Superior temporal gyrus (tissue), 1 donor: ENCODE data around the gene FITM2.
"Not testable (repeated sequence)": the region's sequence is repeated elsewhere in the genome, so short reads cannot be mapped to it uniquely, and the experiment has no call there.

ENCODE experiments used
- DNase-seq: peaks from one replicate; pipeline ENCODE4 v3.0.0-alpha.2; 2016; ENCODE audit errors: extremely low spot score

FITM2 gene

DNA sequence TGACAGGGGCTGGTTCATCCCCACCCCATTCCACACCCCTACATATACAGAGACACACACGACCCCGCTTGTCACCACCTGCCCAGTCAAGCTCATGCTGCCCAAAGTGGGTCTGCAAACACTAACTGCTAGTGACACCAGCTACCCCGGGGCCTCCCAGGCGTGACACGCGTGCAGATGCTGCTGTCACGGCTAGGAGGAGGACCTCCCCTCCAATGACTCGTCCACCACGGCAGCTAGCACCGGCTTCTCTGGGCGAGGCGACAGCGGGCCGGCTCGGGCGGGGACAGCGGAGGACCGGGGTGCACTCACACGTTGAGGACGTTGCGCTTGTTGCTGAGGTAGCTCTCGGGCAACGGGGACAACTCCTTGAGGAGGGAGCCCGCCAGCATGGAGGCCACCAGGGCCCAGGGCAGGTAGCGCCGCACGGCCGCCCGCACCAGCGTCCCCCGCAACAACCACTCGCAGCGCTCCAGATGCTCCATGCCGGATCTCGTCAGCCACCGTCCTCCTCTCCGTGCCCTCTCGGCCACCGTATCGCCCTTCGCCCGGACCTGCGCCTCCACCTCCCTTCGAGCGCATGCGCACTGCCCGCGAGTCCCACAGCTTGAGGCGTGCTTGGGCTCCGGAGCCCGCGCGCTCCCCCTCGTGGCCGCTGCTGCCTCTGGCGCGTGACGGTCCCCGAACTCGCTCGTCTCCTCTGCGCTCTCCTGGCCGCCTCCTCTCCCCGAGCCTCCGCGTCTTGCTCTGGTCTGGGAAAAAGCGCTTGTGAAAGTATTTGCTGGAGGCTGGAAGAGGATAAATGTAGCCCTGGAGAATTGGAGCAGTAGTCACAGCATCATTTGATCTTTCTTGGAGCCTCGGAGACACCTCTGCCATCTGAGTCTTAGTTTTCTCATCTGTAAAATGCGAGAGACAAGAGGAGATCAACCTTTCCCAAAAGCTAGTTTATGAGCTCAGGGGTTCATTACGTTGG lies at the start of gene FITM2:
FITM2 (minus strand) TSS at position 539 of the 976 bp plus-strand sequence; CDS start at position 485, 54 bp downstream.
- DNase-seq = peak; percentile 97

GRCh38 chr20:44360221-44360620 lies 49.2 kb upstream of the FITM2 start:
- no peak for DNase-seq

DNA sequence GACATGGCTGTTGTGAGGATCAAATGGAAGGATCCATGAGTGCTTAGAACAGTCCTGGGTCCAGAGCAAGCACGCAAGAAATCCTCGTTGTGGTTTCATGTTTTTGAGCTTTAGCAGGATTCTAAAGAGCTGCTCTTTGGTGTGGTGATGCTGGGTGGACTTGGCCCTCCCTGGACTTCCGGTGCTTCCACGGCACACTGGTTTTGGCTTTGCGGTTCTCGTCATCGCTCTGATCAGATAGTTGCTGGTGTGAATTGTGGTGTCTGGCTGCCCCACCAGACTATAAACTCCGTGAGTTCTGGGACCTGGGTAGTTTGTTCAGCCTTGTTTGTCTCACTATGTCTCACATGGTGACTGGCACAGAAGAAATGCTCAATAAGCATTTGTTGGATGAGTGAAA lies 47.8 kb upstream of the FITM2 start:
- DNase-seq = no peak

DNA sequence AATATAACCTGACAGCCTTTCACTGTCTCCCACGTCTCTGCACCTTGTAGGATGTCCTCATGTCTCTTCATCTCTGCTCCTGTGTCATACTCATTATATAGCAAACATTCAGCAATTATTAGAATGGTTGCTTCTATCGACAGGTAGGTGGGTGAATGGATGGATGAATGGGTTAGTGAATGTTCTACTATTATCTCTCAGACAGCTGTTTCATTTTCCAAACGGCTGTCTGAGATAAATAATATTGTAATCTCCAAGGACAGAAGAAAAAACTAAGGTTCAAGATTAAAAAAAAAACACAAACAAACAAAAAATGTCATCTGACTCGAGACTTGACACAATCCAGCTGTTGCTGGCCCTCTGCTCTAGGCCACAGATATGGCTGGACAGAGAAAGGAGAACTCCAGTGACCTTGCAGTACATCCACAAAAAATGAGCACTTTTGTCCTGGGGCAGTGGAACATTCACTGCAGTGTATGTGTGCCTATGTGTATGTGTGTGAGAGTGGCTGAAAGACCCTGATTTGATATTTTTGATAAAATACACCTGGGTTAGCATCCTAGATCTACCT lies 46.6 kb upstream of the FITM2 start:
- no peak for DNase-seq

DNA sequence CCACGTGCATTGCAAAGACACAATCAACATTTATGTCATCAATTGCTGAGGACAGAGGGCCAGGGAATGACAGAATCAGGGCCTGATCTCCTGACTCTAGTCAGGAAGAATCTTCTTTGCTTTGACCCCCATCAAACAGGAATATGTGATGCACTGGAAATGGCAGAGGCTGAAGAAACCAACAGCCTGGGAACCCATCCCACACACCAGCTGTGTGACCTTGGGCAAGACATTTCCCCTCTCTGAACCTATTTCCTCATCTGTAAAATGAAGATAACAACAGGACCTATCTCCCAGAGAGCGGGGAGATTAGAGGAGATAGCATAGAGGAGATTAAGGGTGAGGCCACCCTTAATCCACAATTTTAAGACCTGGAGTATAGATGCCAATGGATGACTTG lies 46.0 kb upstream of the FITM2 start:
- no peak for DNase-seq

- no peak for DNase-seq
Measured at GRCh38 chr20:44356353-44356723, 45.3 kb upstream of the FITM2 start.

DNA sequence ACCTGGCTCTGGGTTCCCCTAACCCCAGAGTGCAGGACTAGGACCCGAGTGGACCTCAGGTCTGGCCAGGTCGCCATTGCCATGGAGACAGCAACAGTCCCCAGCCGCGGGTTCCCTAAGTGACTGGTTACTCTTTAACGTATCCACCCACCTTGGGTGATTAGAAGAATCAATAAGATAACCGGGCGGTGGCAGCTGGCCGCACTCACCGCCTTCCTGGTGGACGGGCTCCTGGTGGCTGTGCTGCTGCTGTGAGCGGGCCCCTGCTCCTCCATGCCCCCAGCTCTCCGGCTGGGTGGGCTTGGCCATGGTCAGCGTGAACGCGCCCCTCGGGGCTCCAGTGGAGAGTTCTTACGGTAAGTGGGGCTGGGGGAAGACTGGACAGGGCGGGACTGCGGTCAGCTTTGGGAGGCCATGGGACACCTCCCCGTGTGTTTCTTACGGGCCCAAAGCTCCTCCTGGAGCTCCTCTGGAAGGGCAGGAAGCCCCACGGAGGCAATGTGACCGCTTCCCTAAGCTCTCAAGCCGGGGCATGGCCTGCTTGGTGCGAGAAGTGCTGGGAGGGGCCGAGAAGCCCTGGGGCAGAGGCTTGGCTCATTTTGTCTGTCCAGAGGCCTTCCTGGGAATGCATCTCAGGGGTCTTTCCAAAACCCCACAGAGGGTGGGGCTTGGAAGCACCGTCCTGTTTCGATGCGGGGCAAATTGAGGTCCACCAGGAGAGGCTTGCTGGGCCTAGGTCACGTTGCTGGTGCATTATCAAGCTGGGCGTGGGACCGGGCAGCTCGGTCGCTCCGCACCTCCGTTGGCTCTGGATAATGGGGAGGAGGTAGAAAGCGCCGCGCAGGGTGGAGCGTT lies 44.7 kb upstream of the FITM2 start, which contains the start of gene HNF4A:
HNF4A (plus strand) TSS at position 202 of the 855 bp plus-strand sequence; CDS start at position 308, 106 bp downstream.
- no peak for DNase-seq

DNA sequence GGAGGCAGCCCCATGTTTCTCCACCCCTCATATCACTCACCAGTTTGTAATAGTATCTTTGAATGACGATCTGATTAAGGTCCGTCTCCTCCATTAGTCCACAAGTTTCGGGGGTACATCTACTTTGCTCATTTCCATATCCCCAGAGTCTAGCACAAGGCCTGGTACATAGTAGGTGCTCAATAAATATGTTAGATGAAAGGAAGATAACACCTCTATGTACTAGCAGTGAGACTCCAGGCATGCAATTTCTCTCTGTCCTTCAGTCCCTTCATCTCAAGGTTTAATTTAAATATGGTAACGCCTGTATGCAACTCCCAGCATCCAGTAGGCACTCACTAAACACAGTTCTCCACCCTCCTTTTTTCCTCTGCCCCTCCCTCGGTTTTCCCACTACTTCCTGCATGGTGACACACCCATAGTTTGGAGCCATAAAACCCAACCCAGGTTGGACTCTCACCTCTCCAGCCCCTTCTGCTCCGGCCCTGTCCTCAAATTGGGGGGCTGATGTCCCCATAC lies 44.0 kb upstream of the FITM2 start:
- DNase-seq = no peak

DNA sequence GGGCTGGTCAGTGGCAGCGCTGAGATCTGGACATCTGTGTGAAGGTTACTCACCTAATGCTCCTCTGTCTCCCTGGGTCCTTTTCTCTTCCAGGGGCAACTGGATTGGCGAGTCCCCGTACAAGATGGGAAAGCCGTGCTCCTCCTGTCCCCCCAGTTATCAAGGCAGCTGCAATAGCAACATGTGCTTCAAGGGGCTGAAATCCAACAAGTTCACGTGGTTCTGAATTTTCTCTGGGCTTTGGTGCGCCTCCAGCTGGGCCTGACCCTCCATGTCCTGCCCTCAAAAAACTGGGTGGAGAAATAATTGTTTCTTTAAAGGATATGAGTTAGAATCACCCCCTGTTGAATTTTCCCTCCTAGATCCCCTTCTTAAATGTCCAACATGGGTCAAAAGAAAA lies 39.6 kb upstream of the FITM2 start:
- DNase-seq = no peak

DNA sequence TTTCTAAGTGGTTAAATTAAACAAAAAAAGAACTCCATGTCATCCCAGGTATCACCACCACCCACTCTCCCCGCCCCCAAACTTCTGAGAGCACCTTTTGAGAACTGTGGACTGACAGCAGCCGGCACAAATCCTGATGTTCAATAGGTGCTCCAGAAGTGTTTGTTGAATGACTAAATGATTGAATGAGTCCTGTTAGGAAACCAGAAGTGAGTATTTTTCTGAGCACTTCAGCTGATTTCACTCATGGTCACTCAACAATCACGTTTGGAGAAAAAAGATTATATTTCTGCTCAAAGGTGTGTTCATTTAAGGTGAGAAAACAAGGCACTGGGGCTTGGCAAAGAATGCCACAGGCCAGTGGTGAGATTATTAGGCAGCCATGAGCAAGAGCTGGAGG lies 38.3 kb upstream of the FITM2 start:
- DNase-seq = no peak

- DNase-seq = no peak
Measured at GRCh38 chr20:44348168-44348659, 37.2 kb upstream of the FITM2 start.

DNA sequence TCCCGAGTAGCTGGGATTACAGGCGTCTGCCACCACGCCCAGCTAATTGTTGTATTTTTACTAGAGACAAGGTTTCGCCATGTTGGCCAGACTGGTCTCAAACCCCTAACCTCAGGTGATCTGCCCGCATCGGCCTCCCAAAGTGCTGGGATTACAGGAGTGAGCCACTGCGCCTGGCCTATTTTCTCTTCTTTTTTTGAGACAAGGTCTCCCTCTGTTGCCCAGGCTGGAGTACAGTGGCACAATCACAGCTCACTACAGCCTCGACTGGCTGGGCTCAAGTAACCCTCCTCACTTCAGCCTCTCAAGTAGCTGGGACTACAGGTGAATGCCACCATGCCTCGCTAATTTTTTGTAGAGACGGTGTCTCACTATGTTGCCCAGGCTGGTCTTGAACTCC lies 34.9 kb upstream of the FITM2 start:
- DNase-seq = not testable (repeated sequence)

- DNase-seq = no peak
Measured at GRCh38 chr20:44345147-44345546, 34.1 kb upstream of the FITM2 start.

DNA sequence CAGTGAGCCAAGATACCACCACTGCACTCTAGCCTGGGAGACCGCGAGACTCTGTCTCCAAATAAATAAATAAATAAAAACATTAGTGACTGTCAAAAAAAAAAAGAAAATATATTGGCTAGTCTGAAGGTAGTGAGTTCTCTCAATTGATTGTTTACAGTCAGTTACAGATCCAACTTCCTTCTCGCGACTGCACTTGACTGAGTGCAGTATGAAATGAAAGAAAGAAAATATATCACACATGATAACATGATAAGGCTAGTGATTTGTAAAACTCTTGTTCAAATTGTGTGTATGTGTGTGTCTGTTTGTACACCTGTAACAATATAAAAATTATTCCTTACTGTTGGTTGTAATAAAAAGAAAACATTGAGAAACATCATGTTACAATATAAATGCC lies 33.7 kb upstream of the FITM2 start:
- no peak for DNase-seq

DNA sequence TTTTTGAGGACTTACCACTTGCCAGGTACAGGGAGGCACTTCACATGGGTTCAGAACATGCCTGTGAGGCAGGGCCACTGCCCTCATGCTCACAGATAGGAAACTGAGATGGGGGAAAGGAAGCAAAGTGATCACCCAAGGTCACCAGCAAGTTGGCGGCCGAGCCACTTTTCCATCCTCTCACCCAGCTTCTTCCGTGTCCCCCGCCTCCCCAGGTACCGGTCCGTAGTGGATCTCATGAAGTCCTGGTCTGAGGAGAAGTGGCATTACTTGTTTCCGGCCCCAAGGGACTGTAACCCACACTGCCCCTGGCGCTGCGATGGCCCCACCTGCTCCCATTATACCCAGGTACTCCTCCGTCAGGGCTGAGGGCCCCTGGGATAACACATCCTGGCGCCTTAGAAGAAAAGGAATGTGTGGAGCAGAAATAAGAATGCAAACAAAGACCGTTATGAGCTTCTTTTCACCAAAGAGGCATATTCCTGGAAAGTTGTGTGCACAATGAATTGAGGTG lies 32.2 kb upstream of the FITM2 start:
- DNase-seq = no peak

- no peak for DNase-seq
Measured at GRCh38 chr20:44342248-44342647, 31.2 kb upstream of the FITM2 start.

- no peak for DNase-seq
Measured at GRCh38 chr20:44336725-44337380, 25.9 kb upstream of the FITM2 start, which contains the start of gene R3HDML. R3HDML (plus strand) TSS chr20:44337043; CDS start chr20:44337158, 115 bp downstream.

DNA sequence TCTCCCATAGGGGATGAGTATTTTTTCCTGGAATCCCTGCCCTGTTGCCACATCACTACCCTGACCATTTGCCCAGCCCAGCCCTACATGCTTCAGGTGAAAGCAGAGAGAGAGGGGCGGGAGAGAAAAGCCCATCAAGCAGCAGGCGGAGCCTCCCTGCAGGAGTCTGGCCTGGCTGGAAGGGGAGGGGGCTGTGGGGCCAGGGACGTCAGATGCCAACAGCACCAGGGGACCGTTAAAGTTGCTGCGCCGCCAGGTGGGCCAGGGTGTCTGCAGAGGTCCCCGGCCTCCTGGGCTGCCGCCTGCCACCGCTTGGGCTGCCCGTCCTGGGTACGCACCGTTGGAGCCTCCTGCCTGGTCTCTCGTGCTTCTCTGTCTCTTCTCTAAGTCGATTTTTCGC lies 25.1 kb upstream of the FITM2 start:
- no peak for DNase-seq

- no peak for DNase-seq
Measured at GRCh38 chr20:44335675-44336074, 24.7 kb upstream of the FITM2 start.

DNA sequence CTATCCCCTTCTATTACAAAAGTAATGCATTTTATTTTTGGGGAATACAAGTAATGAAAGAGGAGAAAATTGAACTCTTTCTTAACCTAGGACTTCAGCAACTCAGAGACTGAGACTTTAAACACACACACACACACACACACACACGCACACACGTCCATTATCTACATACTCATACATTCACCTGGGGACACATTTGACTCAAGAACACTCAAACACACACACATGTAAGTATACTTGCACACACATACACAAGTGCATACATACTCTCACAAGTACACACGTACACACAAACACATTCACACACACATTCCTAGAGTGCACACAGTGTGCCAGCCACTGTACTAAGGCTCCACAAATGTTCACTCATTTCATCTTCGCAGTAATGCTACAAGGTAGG lies 23.7 kb upstream of the FITM2 start:
- DNase-seq = no peak

DNA sequence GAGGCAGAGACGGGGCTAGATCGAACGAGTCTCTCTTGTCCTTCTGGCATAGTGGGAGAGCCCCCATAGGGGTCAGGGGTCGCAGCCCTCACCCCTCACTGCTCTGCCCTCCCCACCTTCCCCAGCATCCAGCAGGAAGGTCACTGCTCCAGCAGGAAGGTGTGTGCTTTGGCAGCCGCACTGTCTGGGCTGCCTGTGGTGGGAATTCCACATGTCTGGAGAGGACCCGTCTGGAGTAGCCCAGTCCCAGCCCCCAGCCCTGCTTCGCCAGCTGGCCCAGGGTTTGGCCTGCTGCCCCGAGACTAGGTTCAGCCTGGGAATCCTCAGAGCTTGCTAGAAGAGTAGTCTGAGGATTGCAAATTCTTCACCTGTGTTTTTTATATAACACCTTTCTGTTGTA lies 23.3 kb upstream of the FITM2 start:
- no peak for DNase-seq
